Measurements from ENCODE around the gene ORM2. TPM values are rescaled to one million over a fixed set of nuclear protein-coding genes. Genes with fewer than 3 reads are reported as not detected.

ORM2 gene
- total and polyA plus RNA-seq, 2 of the 8 experiments (the other 6 are each of a cell fraction or from before 2014, with no cell fraction given) = 1.3 TPM; not detected in 1

GRCh38 chr9:114341991-114342390 lies 12.3 kb downstream of the ORM2 start:
- Histone ChIP-seq H4K5ac (ENCODE audit: insufficient read length, low read depth, low read length) (no peak overlapping the region), H4K8ac (ENCODE audit: extremely low read depth, insufficient read depth, low read length) (no peak overlapping the region), H3K56ac (replicated peaks; ENCODE audit: insufficient read length, low read depth, low read length) (no peak overlapping the region), H2BK5ac (ENCODE audit: low read depth, low read length) (no peak overlapping the region), H3K27ac (ENCODE audit: low read depth, low read length) (no peak overlapping the region), H4K20me1 (replicated peaks in 1 of 2; ENCODE audit: control insufficient read depth in 1 of 2, insufficient read depth in 2 of 2, low read length in 2 of 2) (peaks cover 0 to 2% of the 10 kb centered on the region in 2 experiments), H2AK5ac (ENCODE audit: low read depth, low read length) (no peak overlapping the region), H3K36me3 (ENCODE audit: control insufficient read depth in 2 of 4, insufficient read depth in 4 of 4, low read length in 3 of 4) (peaks cover 20 to 70% (median 55%) of the 10 kb centered on the region in 4 experiments), H3K27me3 (replicated peaks in 1 of 4; ENCODE audit: control insufficient read depth in 3 of 4, extremely low read depth in 1 of 4, insufficient read depth in 3 of 4, low read length in 3 of 4) (no peaks in the 10 kb centered on the region), H3K9me3 (ENCODE audit: insufficient read depth in 2 of 2, low read depth in 1 of 2, low read length in 1 of 2) (no peaks in the 10 kb centered on the region), H3K14ac (ENCODE audit: insufficient read length) (no peak overlapping the region), H2BK15ac (ENCODE audit: low read length) (no peak overlapping the region), H2BK20ac (ENCODE audit: low read length) (no peak overlapping the region), H4K91ac (replicated peaks; ENCODE audit: insufficient read length, low read length) (no peak overlapping the region), H3K18ac (ENCODE audit: extremely low read depth, low read length) (no peak overlapping the region), H3K4me2 (ENCODE audit: insufficient read depth in 1 of 2, low read depth in 2 of 2, low read length in 2 of 2) (no peak overlapping the region), H2BK120ac (replicated peaks; ENCODE audit: low read depth, low read length) (no peak overlapping the region), H3K4me3 (ENCODE audit: extremely low read depth in 1 of 4, insufficient read depth in 2 of 4, low read depth in 3 of 4, low read length in 4 of 4) (no peak overlapping the region), H2BK12ac (ENCODE audit: low read depth, low read length) (no peak overlapping the region), H3K9ac (replicated peaks in 1 of 4; ENCODE audit: extremely low read depth in 1 of 4, low read depth in 3 of 4, low read length in 3 of 4) (no peak overlapping the region), H3K79me1 (ENCODE audit: low read depth, low read length) (no peaks in the 10 kb centered on the region), H3K4me1 (replicated peaks in 1 of 4; ENCODE audit: control insufficient read depth in 3 of 4, insufficient read depth in 4 of 4, low read length in 3 of 4) (no peaks in the 10 kb centered on the region), H3K23ac (ENCODE audit: insufficient read length) (no peak overlapping the region), H3K4ac (replicated peaks; ENCODE audit: insufficient read length, low read depth, low read length) (no peak overlapping the region), H3K79me2 (ENCODE audit: control insufficient read depth in 1 of 2, insufficient read depth in 2 of 2, low read length in 2 of 2) (no peaks in the 10 kb centered on the region), H3K23me2 (ENCODE audit: low read depth, low read length) (no peaks in the 10 kb centered on the region), H2AFZ (ENCODE audit: low read length) (no peak overlapping the region)
- 91% methylated on average over 4 of the region's 4 CpGs; no CpG with 5 or more reads in 1 of the 2 experiments for WGBS, 2 experiments (ENCODE audit: extremely low coverage in 1 of 2, insufficient coverage in 1 of 2, insufficient read length in 1 of 2, insufficient replicate concordance in 2 of 2, low coverage in 1 of 2, low lambda C conversion rate in 2 of 2, missing lambda C conversion rate in 1 of 2)
- FAIRE-seq = no peak
- no peak for DNase-seq (ENCODE audit: low read depth in 1 of 2, low spot score in 2 of 2)
- ChIA-PET POLR2A (ENCODE audit: partially characterized antibody) (interaction anchor here (1.0 to 2.1 kb wide), 3 partner anchors 10 to 43 kb away, joined by 3 to 8 read pairs (median 4); no protein-coding TSS in a partner anchor), CTCF (ENCODE audit: partially characterized antibody) (interaction anchor here (0.6 to 2.8 kb wide), 6 partner anchors 14 to 113 kb away, joined by 3 to 14 read pairs (median 4); no protein-coding TSS in a partner anchor)
- TF ChIP-seq CEBPB (IDR thresholded peaks at IDR 0.05; ENCODE audit: low read depth, low read length) = no peak
- TF ChIP-seq EP300 (IDR thresholded peaks at IDR 0.05; ENCODE audit: borderline replicate concordance in 1 of 2, low read depth in 2 of 2, low read length in 2 of 2) = no peak
- TF ChIP-seq KDM4A (IDR thresholded peaks at IDR 0.05; ENCODE audit: low read depth, low read length, severe bottlenecking) = no peak
- no peak for TF ChIP-seq CREB1 (IDR thresholded peaks at IDR 0.05)
- TF ChIP-seq ZNF274 (IDR thresholded peaks at IDR 0.05; ENCODE audit: borderline replicate concordance, extremely low read depth, low read length) = no peak
- no peak for TF ChIP-seq EGR1 (IDR thresholded peaks at IDR 0.05; ENCODE audit: borderline replicate concordance, low read depth, low read length)
- TF ChIP-seq MAFK (IDR thresholded peaks at IDR 0.05; ENCODE audit: low read depth, low read length) = no peak
